ENCODE measurements around the gene SGSM1.

Gene SGSM1

GRCh38 chr22:24865508-24865907 is 59.5 kb downstream of the SGSM1 start:
- H3K27me3 ChIP-seq (ENCODE audit: insufficient read depth, poor library complexity, severe bottlenecking), result no peaks in the 10 kb centered on the region
- no peak overlapping the region for H3K27ac ChIP-seq (ENCODE audit: poor library complexity, severe bottlenecking)
- no peak for TF ChIP-seq CTCF (IDR thresholded peaks at IDR 0.05; ENCODE audit: poor library complexity, severe bottlenecking)
- no peak overlapping the region for H3K4me3 ChIP-seq (ENCODE audit: severe bottlenecking)
- no peaks in the 10 kb centered on the region for H3K4me1 ChIP-seq (ENCODE audit: insufficient read depth, poor library complexity, severe bottlenecking)
- no peaks in the 10 kb centered on the region for H3K9me3 ChIP-seq (ENCODE audit: severe bottlenecking)
- H3K36me3 ChIP-seq (ENCODE audit: low read depth), result no peaks in the 10 kb centered on the region
- ATAC-seq (ENCODE audit: low read depth), result no peak
- no peak for DNase-seq (ENCODE audit: low spot score)

DNA sequence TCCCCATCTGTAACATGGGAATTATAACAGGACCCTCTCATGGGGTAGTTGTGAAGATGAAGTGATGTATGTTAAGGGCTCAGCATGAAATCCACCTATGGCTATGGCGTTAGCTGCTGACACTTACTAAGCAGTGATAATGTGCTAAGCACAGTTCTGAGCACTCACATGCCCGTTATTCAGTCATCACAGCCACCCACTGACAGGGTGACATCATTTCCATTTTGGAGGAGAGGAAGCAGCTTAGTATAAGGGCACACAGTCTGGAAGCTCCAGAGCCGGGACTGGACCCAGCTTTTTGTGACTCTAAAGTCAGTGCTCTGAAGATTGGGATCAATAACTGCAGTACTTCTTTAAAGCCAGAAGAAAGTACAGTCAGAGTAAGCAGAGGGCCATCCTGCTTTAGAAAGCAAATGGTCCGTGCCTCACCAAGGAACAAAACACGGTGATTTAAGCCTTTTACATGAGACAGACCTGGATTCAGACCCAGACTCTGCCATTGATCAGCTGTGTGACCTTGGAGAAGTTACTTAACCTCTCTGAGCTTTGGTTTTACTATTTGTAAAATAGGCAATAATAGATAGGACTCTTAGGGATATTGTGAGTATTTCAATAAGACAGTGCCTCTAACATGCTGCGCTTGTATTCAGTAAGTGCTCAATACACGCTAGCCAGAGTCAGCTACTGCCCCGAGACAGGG is 61.5 kb downstream of the SGSM1 start:
- ATAC-seq (ENCODE audit: low read depth) (no peak), DNase-seq (ENCODE audit: low spot score) (no peak)
- no peak overlapping the region for H3K27ac ChIP-seq (ENCODE audit: poor library complexity, severe bottlenecking)
- H3K36me3 ChIP-seq (ENCODE audit: low read depth), result no peaks in the 10 kb centered on the region
- no peaks in the 10 kb centered on the region for H3K27me3 ChIP-seq (ENCODE audit: insufficient read depth, poor library complexity, severe bottlenecking)
- H3K4me3 ChIP-seq (ENCODE audit: severe bottlenecking), result no peak overlapping the region
- TF ChIP-seq CTCF (IDR thresholded peaks at IDR 0.05; ENCODE audit: poor library complexity, severe bottlenecking), result no peak
- H3K9me3 ChIP-seq (ENCODE audit: severe bottlenecking), result no peaks in the 10 kb centered on the region
- no peaks in the 10 kb centered on the region for H3K4me1 ChIP-seq (ENCODE audit: insufficient read depth, poor library complexity, severe bottlenecking)

DNA sequence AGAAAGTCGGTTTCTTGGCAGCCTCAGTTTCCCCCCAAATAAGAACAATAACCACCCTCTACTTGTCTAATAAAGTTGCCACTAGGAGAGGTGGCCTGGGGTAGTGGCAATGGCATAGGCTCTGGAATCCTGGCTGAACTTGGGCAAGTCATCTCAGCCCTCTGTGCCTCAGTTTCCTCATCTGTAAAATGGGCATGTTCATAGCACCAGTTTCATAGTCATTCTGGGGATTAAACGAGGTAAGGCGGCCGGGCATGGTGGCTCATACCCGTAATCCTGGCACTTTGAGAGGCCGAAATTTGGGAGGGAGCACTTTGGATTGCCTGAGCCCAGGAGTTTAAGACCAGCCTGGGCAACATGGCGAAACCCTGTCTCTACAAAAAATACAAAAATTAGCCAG is 63.0 kb downstream of the SGSM1 start:
- H3K4me1 ChIP-seq (ENCODE audit: insufficient read depth, poor library complexity, severe bottlenecking), result no peaks in the 10 kb centered on the region
- H3K27ac ChIP-seq (ENCODE audit: poor library complexity, severe bottlenecking), result no peak overlapping the region
- no peaks in the 10 kb centered on the region for H3K36me3 ChIP-seq (ENCODE audit: low read depth)
- no peak overlapping the region for H3K4me3 ChIP-seq (ENCODE audit: severe bottlenecking)
- no peaks in the 10 kb centered on the region for H3K9me3 ChIP-seq (ENCODE audit: severe bottlenecking)
- DNase-seq (ENCODE audit: low spot score), result no peak
- no peaks in the 10 kb centered on the region for H3K27me3 ChIP-seq (ENCODE audit: insufficient read depth, poor library complexity, severe bottlenecking)
- no peak for ATAC-seq (ENCODE audit: low read depth)
- TF ChIP-seq CTCF (IDR thresholded peaks at IDR 0.05; ENCODE audit: poor library complexity, severe bottlenecking), result no peak

DNA sequence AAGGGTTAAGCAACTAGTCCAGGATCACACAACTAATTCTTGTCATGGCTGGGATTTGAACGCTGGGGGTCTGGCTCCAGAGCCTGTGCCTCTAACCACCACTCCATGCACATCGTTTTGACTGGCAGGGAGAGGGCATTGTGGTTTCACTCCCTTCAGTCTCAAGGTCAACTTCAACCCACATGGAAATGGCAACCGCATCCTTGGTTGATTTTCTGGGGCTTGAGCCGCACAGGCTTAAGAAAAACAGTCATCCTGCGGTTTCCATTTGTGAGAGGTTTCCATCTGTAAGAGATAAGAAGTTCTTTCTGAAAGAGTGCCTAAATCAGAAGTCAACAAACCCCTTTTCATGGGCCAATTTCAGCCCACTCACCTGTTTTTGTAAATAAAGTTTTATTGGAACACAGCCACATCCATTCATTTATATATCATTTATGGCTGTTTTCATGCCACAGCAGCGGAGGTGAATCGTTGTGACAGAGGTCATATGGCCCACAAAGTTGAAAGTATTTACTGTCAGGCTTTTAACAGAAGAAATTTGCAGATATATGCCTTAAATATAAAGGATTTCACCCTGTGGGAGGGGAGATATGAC is 65.7 kb downstream of the SGSM1 start:
- Histone ChIP-seq H3K27me3 (ENCODE audit: insufficient read depth, poor library complexity, severe bottlenecking) (no peaks in the 10 kb centered on the region), H3K36me3 (ENCODE audit: low read depth) (no peaks in the 10 kb centered on the region), H3K4me1 (ENCODE audit: insufficient read depth, poor library complexity, severe bottlenecking) (no peaks in the 10 kb centered on the region), H3K4me3 (ENCODE audit: severe bottlenecking) (no peak overlapping the region), H3K27ac (ENCODE audit: poor library complexity, severe bottlenecking) (no peak overlapping the region), H3K9me3 (ENCODE audit: severe bottlenecking) (no peaks in the 10 kb centered on the region)
- TF ChIP-seq CTCF (IDR thresholded peaks at IDR 0.05; ENCODE audit: poor library complexity, severe bottlenecking), result no peak
- no peak for ATAC-seq (ENCODE audit: low read depth)
- DNase-seq (ENCODE audit: low spot score), result no peak

DNA sequence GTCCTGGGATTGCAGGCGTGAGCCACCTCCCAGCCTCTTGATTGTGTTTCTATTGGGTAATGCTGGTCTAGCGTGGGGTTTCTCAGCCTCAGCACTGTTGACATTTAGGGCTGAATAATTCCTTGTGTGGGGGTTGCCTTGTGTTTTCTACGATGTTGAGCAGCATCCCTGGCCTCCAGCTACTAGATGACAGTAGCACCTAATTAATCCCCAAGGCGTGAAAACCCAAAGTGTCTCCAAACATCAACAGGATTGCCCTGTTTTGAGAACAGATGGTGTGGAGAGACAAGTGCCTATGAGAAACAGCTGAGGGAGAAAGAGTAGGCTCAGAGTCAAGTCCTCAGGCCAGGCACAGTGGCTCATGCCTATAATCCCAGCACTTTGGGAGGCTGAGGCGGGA is 67.2 kb downstream of the SGSM1 start:
- Histone ChIP-seq H3K4me1 (ENCODE audit: insufficient read depth, poor library complexity, severe bottlenecking) (no peaks in the 10 kb centered on the region), H3K27ac (ENCODE audit: poor library complexity, severe bottlenecking) (no peak overlapping the region), H3K9me3 (ENCODE audit: severe bottlenecking) (no peaks in the 10 kb centered on the region), H3K36me3 (ENCODE audit: low read depth) (no peaks in the 10 kb centered on the region), H3K4me3 (ENCODE audit: severe bottlenecking) (no peak overlapping the region), H3K27me3 (ENCODE audit: insufficient read depth, poor library complexity, severe bottlenecking) (no peaks in the 10 kb centered on the region)
- ATAC-seq (ENCODE audit: low read depth) (no peak), DNase-seq (ENCODE audit: low spot score) (no peak)
- no peak for TF ChIP-seq CTCF (IDR thresholded peaks at IDR 0.05; ENCODE audit: poor library complexity, severe bottlenecking)
